ENCODE measurements around the gene ITPKC.
A peak's percentile ranks its signal among the peaks of the same experiment; 100 is the strongest.

The ITPKC gene

DNA sequence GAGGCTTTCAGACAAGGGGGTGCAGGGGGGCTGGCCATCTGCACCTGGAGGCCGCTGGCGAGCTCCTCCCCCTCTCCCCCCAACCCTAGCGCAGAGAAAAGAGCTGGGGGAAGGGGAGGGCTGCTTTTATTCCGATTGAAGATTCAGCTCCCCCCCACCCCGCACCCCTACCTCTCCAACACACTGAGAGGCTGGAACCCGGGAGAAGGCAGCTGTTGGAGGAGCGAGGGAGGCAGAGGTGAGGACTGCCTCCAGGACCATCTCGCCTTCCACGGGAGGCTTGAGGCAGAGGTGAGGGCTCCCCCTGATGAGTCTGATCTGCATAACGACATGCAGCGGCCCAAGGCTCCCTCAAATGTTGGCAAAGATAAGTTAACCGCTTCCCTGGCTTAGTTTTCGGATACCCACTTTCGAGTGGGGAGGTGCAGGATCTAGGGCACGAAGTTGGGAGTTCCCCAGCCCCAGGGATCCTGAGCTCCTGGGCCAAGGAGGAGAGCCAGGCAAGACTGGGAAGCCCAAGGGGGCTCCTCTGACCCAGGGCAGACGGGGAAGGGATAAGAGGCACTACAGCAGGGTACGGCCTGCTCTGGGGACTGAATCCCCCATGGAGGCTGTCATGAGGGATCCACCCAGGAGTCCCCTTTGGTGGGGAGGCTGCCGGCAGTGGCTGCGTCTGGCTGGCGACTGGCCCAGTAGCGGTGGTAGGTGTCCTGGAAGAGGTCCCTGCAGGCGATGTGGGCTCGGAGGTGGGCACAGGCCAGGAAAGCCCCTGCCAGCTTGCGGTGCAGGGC is 25.3 kb upstream of the ITPKC start:
- no peaks in the 10 kb centered on the region for H3K27me3 ChIP-seq (ENCODE audit: control insufficient read depth, insufficient read depth, low read length)
- no peak overlapping the region for H3K4me3 ChIP-seq (ENCODE audit: low read length)
- H3K9ac ChIP-seq (ENCODE audit: low read length), result peak overlapping the region; percentile 42
- no peaks in the 10 kb centered on the region for H3K9me3 ChIP-seq (ENCODE audit: control insufficient read depth, low read length)
- H3K36me3 ChIP-seq (ENCODE audit: control insufficient read depth, insufficient read depth, low read length), result peaks cover 8% of the 10 kb centered on the region
- peaks cover 26% of the 10 kb centered on the region for H3K4me1 ChIP-seq (ENCODE audit: control insufficient read depth, insufficient read depth, low read length)

DNA sequence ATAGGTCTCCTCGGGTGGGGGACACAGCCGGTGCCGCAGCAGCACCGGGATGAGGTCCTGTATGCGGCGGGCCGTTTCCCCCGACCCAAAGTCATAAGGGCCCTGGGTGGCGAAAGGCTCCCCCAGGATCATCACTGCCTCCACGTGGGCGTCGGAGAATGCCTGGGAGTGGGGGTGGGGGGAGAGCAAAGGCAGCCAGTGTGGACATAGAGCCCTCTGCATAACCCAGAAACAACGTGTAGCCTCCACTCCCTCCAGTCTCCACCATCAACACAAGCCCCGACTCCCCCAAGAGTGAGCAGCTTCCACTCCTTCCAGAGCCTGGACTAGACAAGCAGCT is 24.7 kb upstream of the ITPKC start:
- Histone ChIP-seq H3K4me1 (ENCODE audit: control insufficient read depth, insufficient read depth, low read length) (peaks cover 23% of the 10 kb centered on the region), H3K9me3 (ENCODE audit: control insufficient read depth, low read length) (no peaks in the 10 kb centered on the region), H3K4me3 (ENCODE audit: low read length) (no peak overlapping the region), H3K36me3 (ENCODE audit: control insufficient read depth, insufficient read depth, low read length) (peaks cover 8% of the 10 kb centered on the region), H3K9ac (ENCODE audit: low read length) (no peak overlapping the region), H3K27me3 (ENCODE audit: control insufficient read depth, insufficient read depth, low read length) (no peaks in the 10 kb centered on the region)

DNA sequence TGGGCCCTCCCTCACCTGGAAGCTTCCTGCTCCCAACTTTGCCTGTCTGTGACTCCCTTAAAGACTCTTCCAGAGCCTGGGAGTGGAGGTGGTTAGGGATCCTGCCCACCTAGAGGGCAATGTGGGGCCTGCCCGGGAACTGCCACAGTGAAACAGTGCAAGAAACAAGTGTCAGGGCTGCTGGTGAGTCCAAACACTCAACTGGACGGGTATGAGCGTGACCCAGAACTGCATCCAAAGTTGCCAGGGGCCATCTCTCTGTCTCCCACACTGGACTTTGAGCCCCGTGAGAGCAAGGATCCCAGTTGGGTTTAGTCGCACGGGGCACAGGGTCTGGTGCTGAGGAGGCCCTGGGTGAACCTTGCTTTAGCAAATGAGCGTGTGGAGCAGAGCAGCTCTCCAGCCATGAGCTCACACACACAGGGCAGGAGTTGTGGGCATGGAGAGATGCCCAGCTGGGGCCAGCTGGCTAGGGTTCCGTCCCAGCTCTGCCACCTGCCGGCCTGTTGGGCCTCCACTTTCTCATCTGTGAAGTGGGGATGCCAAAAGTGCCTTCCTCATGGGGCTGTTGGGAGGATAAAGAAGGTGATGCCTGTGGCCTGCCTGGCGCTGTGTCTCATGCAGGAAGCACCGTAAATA is 23.6 kb upstream of the ITPKC start:
- Histone ChIP-seq H3K36me3 (ENCODE audit: control insufficient read depth, insufficient read depth, low read length) (peaks cover 8% of the 10 kb centered on the region), H3K9ac (ENCODE audit: low read length) (no peak overlapping the region), H3K4me3 (ENCODE audit: low read length) (no peak overlapping the region), H3K27me3 (ENCODE audit: control insufficient read depth, insufficient read depth, low read length) (no peaks in the 10 kb centered on the region), H3K9me3 (ENCODE audit: control insufficient read depth, low read length) (no peaks in the 10 kb centered on the region), H3K4me1 (ENCODE audit: control insufficient read depth, insufficient read depth, low read length) (peaks cover 12% of the 10 kb centered on the region)

DNA sequence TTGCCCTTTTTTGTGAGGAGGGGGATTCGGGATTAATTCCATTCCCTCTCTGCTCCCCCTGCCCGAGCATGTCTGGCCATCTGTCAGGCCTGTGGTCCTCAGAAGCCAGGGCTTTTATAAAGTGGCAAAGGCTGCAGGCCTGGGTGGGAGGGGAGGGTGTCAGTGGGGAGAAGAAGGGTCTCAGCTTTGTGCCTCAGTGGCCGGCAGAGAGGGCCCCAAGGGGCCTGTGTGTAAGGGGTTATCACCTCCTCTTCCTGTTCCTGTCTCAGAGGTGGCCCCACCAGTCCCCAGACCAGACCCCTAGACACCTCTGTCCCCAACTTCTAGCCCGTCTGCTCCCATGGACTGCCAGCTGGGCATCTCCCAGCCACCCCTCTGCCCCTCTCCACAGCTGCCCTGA is 23.0 kb upstream of the ITPKC start:
- Histone ChIP-seq H3K4me3 (ENCODE audit: low read length) (no peak overlapping the region), H3K27me3 (ENCODE audit: control insufficient read depth, insufficient read depth, low read length) (no peaks in the 10 kb centered on the region), H3K36me3 (ENCODE audit: control insufficient read depth, insufficient read depth, low read length) (peaks cover 8% of the 10 kb centered on the region), H3K4me1 (ENCODE audit: control insufficient read depth, insufficient read depth, low read length) (peaks cover 12% of the 10 kb centered on the region), H3K9ac (ENCODE audit: low read length) (no peak overlapping the region), H3K9me3 (ENCODE audit: control insufficient read depth, low read length) (no peaks in the 10 kb centered on the region)

DNA sequence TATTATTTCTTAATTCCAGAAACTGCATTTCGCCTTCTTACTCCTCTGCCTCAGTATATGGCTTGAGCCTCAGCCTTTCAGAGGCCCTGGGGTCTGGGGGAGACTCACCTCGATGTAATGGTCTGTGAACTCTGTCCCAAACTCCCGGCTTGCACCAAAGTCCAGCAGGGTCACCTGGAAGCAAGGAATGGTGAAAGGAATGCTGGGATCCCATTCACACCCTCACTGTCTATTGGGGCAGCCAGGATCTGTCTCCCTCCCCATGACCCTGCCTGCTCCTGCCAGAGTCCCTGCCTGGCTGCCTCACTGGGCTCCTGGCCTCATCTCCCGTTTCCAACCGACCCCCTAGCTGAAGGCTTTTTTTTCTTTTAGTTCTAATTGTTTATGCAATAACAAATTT is 21.0 kb upstream of the ITPKC start:
- H3K36me3 ChIP-seq (ENCODE audit: control insufficient read depth, insufficient read depth, low read length), result peaks cover 16% of the 10 kb centered on the region
- no peak overlapping the region for H3K4me3 ChIP-seq (ENCODE audit: low read length)
- no peaks in the 10 kb centered on the region for H3K27me3 ChIP-seq (ENCODE audit: control insufficient read depth, insufficient read depth, low read length)
- H3K9ac ChIP-seq (ENCODE audit: low read length), result no peak overlapping the region
- peaks cover 4% of the 10 kb centered on the region for H3K4me1 ChIP-seq (ENCODE audit: control insufficient read depth, insufficient read depth, low read length)
- no peaks in the 10 kb centered on the region for H3K9me3 ChIP-seq (ENCODE audit: control insufficient read depth, low read length)

DNA sequence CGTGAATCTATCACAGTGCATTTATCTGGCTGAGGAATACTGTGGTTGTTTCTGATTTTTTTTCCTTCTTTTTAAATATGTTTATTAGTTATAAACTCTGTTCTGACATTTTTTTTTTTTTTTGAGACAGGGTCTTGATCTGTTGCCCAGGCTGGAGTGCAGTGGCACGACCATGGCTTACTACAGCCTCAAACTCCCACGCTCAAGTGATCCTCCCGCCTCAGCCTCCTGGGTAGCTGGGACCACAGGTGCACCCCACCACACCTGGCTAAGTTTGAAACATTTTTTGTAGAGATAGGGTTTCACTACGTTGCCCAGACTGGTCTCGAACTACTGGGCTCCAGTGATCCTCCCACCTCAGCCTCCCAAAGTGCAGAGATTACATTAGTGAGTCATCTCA is 19.9 kb upstream of the ITPKC start:
- Histone ChIP-seq H3K9ac (ENCODE audit: low read length) (no peak overlapping the region), H3K36me3 (ENCODE audit: control insufficient read depth, insufficient read depth, low read length) (peaks cover 24% of the 10 kb centered on the region), H3K4me1 (ENCODE audit: control insufficient read depth, insufficient read depth, low read length) (no peaks in the 10 kb centered on the region)

DNA sequence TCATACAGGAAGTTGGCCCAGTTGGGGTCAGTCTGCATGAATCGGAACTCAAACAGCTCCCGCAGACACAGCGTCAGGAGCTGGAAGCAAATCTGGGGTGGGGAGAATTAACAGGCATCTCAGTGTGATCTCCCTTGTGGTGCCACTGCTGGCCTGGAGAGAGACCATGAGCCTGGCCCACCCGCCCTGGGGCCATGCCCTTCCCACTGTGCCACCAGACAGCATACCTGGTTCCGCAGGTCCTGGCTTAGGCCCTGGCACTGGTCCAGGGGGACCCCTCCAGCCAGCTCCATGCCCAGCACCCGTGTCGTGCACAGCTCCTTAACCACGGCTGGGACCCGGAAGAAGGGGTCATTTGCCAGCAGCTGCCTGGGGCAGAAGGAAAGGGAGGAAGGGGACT is 16.8 kb upstream of the ITPKC start:
- no peak overlapping the region for H3K9ac ChIP-seq (ENCODE audit: low read length)
- H3K36me3 ChIP-seq (ENCODE audit: control insufficient read depth, insufficient read depth, low read length), result peaks cover 32% of the 10 kb centered on the region
- H3K4me3 ChIP-seq (ENCODE audit: low read length), result no peak overlapping the region
- no peaks in the 10 kb centered on the region for H3K9me3 ChIP-seq (ENCODE audit: control insufficient read depth, low read length)
- H3K4me1 ChIP-seq (ENCODE audit: control insufficient read depth, insufficient read depth, low read length), result no peaks in the 10 kb centered on the region
- H3K27me3 ChIP-seq (ENCODE audit: control insufficient read depth, insufficient read depth, low read length), result no peaks in the 10 kb centered on the region

More for the DNA sequence above, 19.9 kb upstream of the ITPKC start:
- Histone ChIP-seq H3K27me3 (ENCODE audit: control insufficient read depth, insufficient read depth, low read length) (no peaks in the 10 kb centered on the region), H3K4me3 (ENCODE audit: low read length) (no peak overlapping the region), H3K9me3 (ENCODE audit: control insufficient read depth, low read length) (no peaks in the 10 kb centered on the region)

DNA sequence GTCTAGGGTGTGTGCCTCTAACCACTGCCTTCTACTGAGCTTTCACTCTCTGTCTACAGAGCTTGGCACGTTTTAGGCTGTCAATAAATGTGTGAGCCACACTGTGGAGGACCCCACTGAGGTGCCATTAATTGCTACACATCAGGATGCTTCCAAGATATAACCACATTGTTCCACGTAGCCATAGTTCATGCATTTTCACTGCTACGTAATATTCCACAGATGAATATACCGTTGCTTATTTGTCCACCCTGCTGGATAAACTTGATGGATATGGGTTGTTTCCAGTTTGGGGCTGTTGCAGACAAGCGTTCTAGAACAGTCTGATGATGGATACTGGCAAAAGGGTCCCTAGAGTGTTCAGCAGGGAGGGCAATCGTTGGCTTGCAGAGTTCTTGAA is 15.2 kb upstream of the ITPKC start:
- no peak overlapping the region for H3K4me3 ChIP-seq (ENCODE audit: low read length)
- no peaks in the 10 kb centered on the region for H3K27me3 ChIP-seq (ENCODE audit: control insufficient read depth, insufficient read depth, low read length)
- no peaks in the 10 kb centered on the region for H3K9me3 ChIP-seq (ENCODE audit: control insufficient read depth, low read length)
- H3K36me3 ChIP-seq (ENCODE audit: control insufficient read depth, insufficient read depth, low read length), result peaks cover 24% of the 10 kb centered on the region
- H3K9ac ChIP-seq (ENCODE audit: low read length), result no peak overlapping the region
- no peaks in the 10 kb centered on the region for H3K4me1 ChIP-seq (ENCODE audit: control insufficient read depth, insufficient read depth, low read length)

DNA sequence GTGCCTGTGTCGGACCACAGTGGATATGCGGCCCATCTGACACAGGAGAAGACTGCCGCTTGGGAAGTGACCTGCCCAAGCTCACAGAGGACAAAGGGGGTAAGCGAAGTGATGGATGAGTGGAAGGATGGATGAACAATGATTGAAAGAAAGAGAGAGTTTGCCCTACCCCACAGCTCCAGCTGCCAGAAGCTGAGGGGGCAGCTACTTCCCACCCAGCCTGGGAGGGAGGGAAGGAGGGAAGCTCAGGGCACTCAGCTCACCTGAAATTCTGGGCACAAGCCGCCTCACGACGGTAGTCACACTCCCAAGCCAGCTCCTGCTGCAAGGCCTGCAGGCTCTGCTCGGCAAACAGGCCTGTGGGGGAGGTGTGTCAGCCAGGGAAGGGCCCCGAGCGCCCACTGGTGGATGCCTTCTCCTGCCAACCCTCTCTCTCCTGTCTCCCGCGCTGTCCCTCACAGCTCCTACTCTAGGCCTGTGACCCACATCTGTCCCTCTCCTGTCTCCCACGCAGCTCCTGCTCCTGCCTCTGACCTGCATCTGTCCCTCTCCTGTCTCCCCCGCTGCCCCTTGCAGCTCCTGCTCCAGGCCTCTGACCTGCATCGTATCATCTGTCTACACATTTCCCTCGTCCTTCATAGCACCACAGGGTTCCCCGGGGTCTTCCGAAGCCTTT is 14.4 kb upstream of the ITPKC start:
- no peaks in the 10 kb centered on the region for H3K27me3 ChIP-seq (ENCODE audit: control insufficient read depth, insufficient read depth, low read length)
- no peaks in the 10 kb centered on the region for H3K4me1 ChIP-seq (ENCODE audit: control insufficient read depth, insufficient read depth, low read length)
- no peak overlapping the region for H3K9ac ChIP-seq (ENCODE audit: low read length)
- no peak overlapping the region for H3K4me3 ChIP-seq (ENCODE audit: low read length)
- H3K9me3 ChIP-seq (ENCODE audit: control insufficient read depth, low read length), result no peaks in the 10 kb centered on the region
- peaks cover 24% of the 10 kb centered on the region for H3K36me3 ChIP-seq (ENCODE audit: control insufficient read depth, insufficient read depth, low read length)

DNA sequence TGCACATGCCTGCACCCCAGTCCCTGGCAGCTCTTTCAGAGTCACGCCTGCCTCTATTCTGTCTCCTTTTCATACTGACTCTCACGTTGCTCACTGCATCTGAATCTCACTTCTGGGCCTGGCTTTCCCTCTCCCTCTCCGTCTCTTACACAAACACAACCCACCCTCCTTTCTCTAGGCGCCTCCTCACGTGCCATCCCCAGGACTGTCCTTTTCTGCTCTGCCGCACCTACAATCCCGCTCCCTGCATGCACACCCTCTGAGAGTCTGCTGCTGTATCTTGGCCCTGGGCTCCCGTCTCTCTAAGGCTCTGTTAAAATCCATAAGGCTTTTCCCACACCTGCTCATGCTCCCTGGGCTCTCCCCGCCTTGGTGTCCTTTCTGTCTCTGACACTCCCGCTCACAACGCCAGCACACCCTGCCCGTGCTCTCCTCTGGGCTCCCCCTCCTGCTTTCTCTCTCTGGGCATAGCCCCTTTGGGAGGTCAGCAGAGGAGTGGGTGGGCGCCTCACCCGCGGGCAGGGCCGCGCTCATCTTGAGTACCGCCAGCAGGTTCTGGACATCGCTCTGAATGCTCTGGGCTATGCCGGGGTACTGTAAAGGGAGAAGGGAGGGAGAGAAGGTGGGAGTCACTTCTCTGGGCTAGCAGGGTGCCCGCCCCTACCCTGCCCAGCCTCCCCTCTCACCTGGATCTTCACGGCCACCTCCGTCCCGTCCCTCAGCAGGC is 13.7 kb upstream of the ITPKC start:
- H3K9ac ChIP-seq (ENCODE audit: low read length), result no peak overlapping the region
- H3K27me3 ChIP-seq (ENCODE audit: control insufficient read depth, insufficient read depth, low read length), result no peaks in the 10 kb centered on the region
- H3K4me1 ChIP-seq (ENCODE audit: control insufficient read depth, insufficient read depth, low read length), result no peaks in the 10 kb centered on the region
- no peak overlapping the region for H3K4me3 ChIP-seq (ENCODE audit: low read length)
- H3K9me3 ChIP-seq (ENCODE audit: control insufficient read depth, low read length), result no peaks in the 10 kb centered on the region
- peaks cover 24% of the 10 kb centered on the region for H3K36me3 ChIP-seq (ENCODE audit: control insufficient read depth, insufficient read depth, low read length)

DNA sequence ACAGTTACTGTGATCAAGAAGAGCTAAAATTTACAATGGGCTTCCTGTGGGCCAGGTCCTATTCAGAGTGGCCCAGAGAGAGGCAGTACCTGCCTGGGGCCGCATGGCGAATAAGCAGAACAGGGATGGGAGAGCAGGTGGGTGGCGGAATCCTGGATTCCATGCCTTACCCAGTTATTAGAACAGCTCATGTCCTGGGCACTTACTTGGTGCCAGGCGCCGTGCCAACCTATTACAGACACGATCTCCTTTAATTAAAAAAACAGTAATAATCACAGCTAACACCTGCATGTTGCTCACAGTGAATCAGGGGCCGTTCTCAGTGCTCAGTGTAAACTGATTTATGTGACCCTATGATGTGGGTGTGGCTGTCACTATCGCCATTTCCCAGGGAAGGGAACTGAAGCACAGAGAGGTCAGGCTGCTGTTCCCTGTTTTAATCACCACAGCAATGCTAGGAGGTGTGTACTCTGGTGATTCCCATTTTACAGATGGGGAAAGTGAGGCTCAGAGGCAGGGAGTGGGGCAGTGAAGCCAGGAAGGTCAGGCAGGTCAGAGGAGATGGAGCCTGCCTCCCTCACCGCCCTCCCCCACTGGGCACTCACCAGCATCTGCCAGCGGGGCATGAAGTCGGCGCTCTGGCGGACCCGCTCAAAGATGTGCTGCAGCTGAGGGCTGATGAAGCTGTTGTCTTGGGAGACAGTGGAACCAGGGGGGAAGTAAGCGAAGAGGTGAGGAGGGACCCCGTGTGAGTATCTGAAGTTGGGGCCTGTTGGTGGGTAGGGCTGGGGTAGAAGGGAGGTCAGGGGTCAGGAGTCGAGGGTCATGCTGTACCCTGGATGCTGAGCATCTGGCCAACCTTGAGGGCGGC is 12.2 kb upstream of the ITPKC start:
- Histone ChIP-seq H3K4me1 (ENCODE audit: control insufficient read depth, insufficient read depth, low read length) (no peaks in the 10 kb centered on the region), H3K4me3 (ENCODE audit: low read length) (no peak overlapping the region)

More for the DNA sequence above, 12.2 kb upstream of the ITPKC start:
- Histone ChIP-seq H3K9ac (ENCODE audit: low read length) (no peak overlapping the region), H3K27me3 (ENCODE audit: control insufficient read depth, insufficient read depth, low read length) (no peaks in the 10 kb centered on the region), H3K36me3 (ENCODE audit: control insufficient read depth, insufficient read depth, low read length) (peaks cover 20% of the 10 kb centered on the region), H3K9me3 (ENCODE audit: control insufficient read depth, low read length) (no peaks in the 10 kb centered on the region)
